Measurements from ENCODE around the gene RNF207.
A peak's percentile ranks its signal among the peaks of the same experiment; 100 is the strongest.

The RNF207 gene

DNA sequence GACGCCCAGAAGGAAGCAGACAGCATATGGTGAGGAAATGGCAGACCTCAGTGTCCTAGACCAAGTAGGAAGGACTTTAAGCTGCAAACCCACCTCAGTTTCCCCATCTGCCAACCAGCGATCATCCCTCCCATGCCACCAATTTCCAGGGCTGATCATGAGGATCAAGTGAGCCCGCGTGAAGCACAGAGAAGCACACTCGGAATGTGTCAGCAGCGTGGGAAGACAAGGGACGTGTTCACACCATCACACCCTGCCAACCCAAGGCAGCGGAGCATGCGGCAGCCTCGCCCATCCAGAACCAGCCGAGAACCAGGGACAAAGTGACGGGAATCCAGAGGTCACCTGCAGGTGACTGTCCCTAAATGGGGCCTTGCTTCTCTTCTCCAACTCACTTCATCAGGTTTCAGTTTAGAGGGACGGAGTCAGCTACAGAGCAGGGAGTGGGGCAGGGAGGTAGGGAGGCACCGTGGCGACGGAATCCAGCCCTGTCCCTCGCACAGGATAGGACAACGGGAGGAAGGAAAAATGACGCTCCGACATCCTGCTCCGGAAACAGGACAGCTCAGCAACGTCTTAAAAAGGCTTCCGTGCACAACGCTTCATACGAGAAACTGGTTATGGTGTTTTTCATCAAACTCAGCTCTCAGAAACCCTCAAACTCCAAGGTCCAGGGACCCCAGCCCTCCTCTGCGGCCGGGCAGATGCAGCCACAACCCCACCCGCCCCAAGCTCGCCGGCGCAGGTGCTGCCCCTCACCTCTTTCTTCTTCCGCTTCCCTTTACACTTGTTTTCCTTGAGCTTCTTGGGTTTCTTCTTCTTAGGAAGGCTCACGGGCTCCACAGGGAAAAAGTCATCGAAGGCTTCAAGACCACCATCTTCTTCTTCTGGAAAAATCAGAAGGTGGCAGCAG lies 38.3 kb upstream of the RNF207 start:
- TF ChIP-seq ZNF350 (tag by site-specific recombination; IDR thresholded peaks at IDR 0.05) = no peak
- TF ChIP-seq ZNF600 (tag by site-specific recombination; IDR thresholded peaks at IDR 0.05) = peak; percentile 58; the same call in 1 of the 2 replicates
- ChIA-PET CTCF (interaction anchor here (0.7 to 1.3 kb wide), 5 partner anchors 10 to 306 kb away, joined by 3 to 5 read pairs (median 3); no protein-coding TSS in a partner anchor), POLR2A (no interaction called here)
- H3K27ac ChIP-seq (ENCODE audit: extremely low read depth, low read depth, low read length) = no peak overlapping the region
- H3K36me3 ChIP-seq (ENCODE audit: control insufficient read depth in 2 of 2, insufficient read depth in 1 of 2, low read length in 2 of 2) = no peaks in the 10 kb centered on the region
- no peak overlapping the region for H3K4me3 ChIP-seq (ENCODE audit: low read depth, low read length)
- no peaks in the 10 kb centered on the region for H3K9me3 ChIP-seq (ENCODE audit: control insufficient read depth, insufficient read depth, low read depth, low read length)
- no peaks in the 10 kb centered on the region for H3K4me1 ChIP-seq (ENCODE audit: control insufficient read depth, insufficient read depth, low read length)

DNA sequence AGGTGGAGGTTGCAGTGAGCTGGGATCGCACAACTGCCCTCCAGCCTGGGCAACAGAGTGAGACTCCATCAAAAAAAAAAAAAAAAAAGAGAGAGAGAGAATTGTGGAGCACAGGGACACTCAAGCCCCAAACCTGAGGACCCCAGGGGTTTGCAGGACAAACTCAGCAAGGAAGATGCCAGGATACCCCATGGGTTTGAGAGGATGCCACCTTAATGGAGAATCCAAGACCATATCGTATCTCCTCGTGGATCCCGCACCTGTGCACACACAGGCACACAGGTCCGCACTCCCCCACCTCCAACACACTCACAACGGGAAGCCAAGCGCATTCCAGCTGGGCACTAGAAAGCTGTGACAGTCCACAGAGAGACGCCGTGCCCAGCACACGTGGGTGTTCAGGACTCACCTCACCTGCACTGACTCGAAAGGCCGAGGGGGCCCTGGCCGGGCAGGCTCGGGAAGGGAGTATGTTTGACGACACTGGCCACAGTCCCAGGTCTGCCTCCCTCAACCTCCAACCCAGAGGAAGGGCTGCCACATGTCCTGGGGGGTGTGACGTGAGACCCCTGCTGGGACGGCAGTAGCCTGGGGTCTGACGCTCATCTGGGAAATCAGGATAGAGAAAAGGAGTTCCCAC lies 36.9 kb upstream of the RNF207 start:
- H3K9me3 ChIP-seq (ENCODE audit: control insufficient read depth, insufficient read depth, low read depth, low read length) = no peaks in the 10 kb centered on the region
- TF ChIP-seq ZNF16 (tag by site-specific recombination; IDR thresholded peaks at IDR 0.05; ENCODE audit: low read depth) (no peak), ZNF747 (tag by site-specific recombination; IDR thresholded peaks at IDR 0.05) (no peak), HOXC10 (CRISPR knock-in tag; IDR thresholded peaks at IDR 0.05) (no peak), ZSCAN23 (tag by site-specific recombination; IDR thresholded peaks at IDR 0.05) (no peak), ZNF302 (tag by site-specific recombination; IDR thresholded peaks at IDR 0.05; ENCODE audit: low read depth) (no peak), GLIS1 (tag by site-specific recombination; IDR thresholded peaks at IDR 0.05) (peak; percentile 11; the same call in 1 of the 2 replicates), ZIC2 (tag by site-specific recombination; IDR thresholded peaks at IDR 0.05) (0 out of 2 replicates have a peak, but pooled peaks have one; percentile 12), ZNF423 (tag by site-specific recombination; IDR thresholded peaks at IDR 0.05) (no peak), ZEB2 (tag by site-specific recombination; IDR thresholded peaks at IDR 0.05) (no peak), ZNF510 (tag by site-specific recombination; IDR thresholded peaks at IDR 0.05; ENCODE audit: insufficient replicate concordance) (no peak), OSR2 (tag by site-specific recombination; IDR thresholded peaks at IDR 0.05) (no peak), ZBTB17 (tag by site-specific recombination; IDR thresholded peaks at IDR 0.05) (no peak), ZBTB8A (tag by site-specific recombination; IDR thresholded peaks at IDR 0.05) (no peak), ZNF202 (tag by site-specific recombination; IDR thresholded peaks at IDR 0.05; ENCODE audit: borderline replicate concordance) (no peak), HIC1 (tag by site-specific recombination; IDR thresholded peaks at IDR 0.05) (no peak)
- TF ChIP-seq, protein P1, sequence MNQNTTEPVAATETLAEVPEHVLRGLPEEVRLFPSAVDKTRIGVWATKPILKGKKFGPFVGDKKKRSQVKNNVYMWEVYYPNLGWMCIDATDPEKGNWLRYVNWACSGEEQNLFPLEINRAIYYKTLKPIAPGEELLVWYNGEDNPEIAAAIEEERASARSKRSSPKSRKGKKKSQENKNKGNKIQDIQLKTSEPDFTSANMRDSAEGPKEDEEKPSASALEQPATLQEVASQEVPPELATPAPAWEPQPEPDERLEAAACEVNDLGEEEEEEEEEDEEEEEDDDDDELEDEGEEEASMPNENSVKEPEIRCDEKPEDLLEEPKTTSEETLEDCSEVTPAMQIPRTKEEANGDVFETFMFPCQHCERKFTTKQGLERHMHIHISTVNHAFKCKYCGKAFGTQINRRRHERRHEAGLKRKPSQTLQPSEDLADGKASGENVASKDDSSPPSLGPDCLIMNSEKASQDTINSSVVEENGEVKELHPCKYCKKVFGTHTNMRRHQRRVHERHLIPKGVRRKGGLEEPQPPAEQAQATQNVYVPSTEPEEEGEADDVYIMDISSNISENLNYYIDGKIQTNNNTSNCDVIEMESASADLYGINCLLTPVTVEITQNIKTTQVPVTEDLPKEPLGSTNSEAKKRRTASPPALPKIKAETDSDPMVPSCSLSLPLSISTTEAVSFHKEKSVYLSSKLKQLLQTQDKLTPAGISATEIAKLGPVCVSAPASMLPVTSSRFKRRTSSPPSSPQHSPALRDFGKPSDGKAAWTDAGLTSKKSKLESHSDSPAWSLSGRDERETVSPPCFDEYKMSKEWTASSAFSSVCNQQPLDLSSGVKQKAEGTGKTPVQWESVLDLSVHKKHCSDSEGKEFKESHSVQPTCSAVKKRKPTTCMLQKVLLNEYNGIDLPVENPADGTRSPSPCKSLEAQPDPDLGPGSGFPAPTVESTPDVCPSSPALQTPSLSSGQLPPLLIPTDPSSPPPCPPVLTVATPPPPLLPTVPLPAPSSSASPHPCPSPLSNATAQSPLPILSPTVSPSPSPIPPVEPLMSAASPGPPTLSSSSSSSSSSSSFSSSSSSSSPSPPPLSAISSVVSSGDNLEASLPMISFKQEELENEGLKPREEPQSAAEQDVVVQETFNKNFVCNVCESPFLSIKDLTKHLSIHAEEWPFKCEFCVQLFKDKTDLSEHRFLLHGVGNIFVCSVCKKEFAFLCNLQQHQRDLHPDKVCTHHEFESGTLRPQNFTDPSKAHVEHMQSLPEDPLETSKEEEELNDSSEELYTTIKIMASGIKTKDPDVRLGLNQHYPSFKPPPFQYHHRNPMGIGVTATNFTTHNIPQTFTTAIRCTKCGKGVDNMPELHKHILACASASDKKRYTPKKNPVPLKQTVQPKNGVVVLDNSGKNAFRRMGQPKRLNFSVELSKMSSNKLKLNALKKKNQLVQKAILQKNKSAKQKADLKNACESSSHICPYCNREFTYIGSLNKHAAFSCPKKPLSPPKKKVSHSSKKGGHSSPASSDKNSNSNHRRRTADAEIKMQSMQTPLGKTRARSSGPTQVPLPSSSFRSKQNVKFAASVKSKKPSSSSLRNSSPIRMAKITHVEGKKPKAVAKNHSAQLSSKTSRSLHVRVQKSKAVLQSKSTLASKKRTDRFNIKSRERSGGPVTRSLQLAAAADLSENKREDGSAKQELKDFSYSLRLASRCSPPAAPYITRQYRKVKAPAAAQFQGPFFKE (tag by site-specific recombination; IDR thresholded peaks at IDR 0.05; ENCODE audit: borderline replicate concordance) = no peak
- TF ChIP-seq, protein P2, sequence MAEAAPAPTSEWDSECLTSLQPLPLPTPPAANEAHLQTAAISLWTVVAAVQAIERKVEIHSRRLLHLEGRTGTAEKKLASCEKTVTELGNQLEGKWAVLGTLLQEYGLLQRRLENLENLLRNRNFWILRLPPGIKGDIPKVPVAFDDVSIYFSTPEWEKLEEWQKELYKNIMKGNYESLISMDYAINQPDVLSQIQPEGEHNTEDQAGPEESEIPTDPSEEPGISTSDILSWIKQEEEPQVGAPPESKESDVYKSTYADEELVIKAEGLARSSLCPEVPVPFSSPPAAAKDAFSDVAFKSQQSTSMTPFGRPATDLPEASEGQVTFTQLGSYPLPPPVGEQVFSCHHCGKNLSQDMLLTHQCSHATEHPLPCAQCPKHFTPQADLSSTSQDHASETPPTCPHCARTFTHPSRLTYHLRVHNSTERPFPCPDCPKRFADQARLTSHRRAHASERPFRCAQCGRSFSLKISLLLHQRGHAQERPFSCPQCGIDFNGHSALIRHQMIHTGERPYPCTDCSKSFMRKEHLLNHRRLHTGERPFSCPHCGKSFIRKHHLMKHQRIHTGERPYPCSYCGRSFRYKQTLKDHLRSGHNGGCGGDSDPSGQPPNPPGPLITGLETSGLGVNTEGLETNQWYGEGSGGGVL (tag by site-specific recombination; IDR thresholded peaks at IDR 0.05) = no peak
- no peak overlapping the region for H3K4me3 ChIP-seq (ENCODE audit: low read depth, low read length)
- POLR2A ChIA-PET = no interaction called here
- no peaks in the 10 kb centered on the region for H3K4me1 ChIP-seq (ENCODE audit: control insufficient read depth, insufficient read depth, low read length)
- CTCF ChIA-PET = interaction anchor here (0.6 to 1.3 kb wide), 2 partner anchors 16 to 75 kb away, joined by 3 read pairs; partner anchors contain the start of gene HES3
- H3K27ac ChIP-seq (ENCODE audit: extremely low read depth, low read depth, low read length) = no peak overlapping the region
- H3K36me3 ChIP-seq (ENCODE audit: control insufficient read depth in 2 of 2, insufficient read depth in 1 of 2, low read length in 2 of 2) = no peaks in the 10 kb centered on the region

All from HEK293 (cell line).